Neutrophil (primary cell): ENCODE results near the gene THG1L.
"Not testable (repeated sequence)": the region's sequence is repeated elsewhere in the genome, so short reads cannot be mapped to it uniquely, and the experiment has no call there.

Experiments used
- H3K27ac ChIP-seq: fragments of 200-600 bp; sonication (generic); 2 replicates; pipeline ENCODE4 v1.5.1; 2016; ENCODE audit warnings: mild to moderate bottlenecking, moderate library complexity
- H3K27me3 ChIP-seq: fragments of 200-600 bp; sonication (generic); 2 replicates; pipeline ENCODE4 v1.6.0; 2016; ENCODE audit warnings: mild to moderate bottlenecking
- H3K36me3 ChIP-seq: fragments of 200-600 bp; sonication (generic); 2 replicates; pipeline ENCODE4 v1.5.1; 2017
- H3K4me1 ChIP-seq, 2 experiments: fragments of 200-600 bp in 1 of 2; sonication (generic) in 1 of 2; 1 replicate in 1 of 2; 2 replicates in 1 of 2; pipeline versions ENCODE4 v1.5.1 to v1.6.1; 2013 to 2016; ENCODE audit warnings: low read depth in 1 of 2, low read length in 1 of 2, mild to moderate bottlenecking in 1 of 2, moderate library complexity in 1 of 2; ENCODE audit not compliant: control insufficient read depth in 1 of 2, insufficient read depth in 1 of 2
- H3K4me3 ChIP-seq, 2 experiments: fragments of 200-600 bp in 1 of 2; sonication (generic) in 1 of 2; 1 replicate in 1 of 2; 2 replicates in 1 of 2; pipeline ENCODE4 v1.5.1; 2013 to 2016; ENCODE audit warnings: low read depth in 1 of 2, low read length in 1 of 2, mild to moderate bottlenecking in 1 of 2, moderate library complexity in 1 of 2
- H3K9me3 ChIP-seq: fragments of 200-600 bp; sonication (generic); 2 replicates; pipeline ENCODE4 v1.5.1; 2016
- CTCF ChIP-seq: fragments of 200-600 bp; sonication (generic); IDR thresholded peaks from 2 replicates; pipeline ENCODE4 v1.5.1; 2016; ENCODE audit warnings: antibody characterized with exemption

THG1L gene

GRCh38 chr5:157690690-157691433, 40.4 kb upstream of the THG1L start:
- no peak overlapping the region for H3K4me3 ChIP-seq

GRCh38 chr5:157693816-157694215, 37.4 kb upstream of the THG1L start:
- not testable (repeated sequence) for H3K36me3 ChIP-seq, H3K4me3 ChIP-seq, H3K27ac ChIP-seq, H3K9me3 ChIP-seq, H3K4me1 ChIP-seq
- H3K27me3 ChIP-seq, result peaks cover 16% of the 10 kb centered on the region

More at GRCh38 chr5:157690690-157691433, 40.4 kb upstream of the THG1L start:
- no peak for TF ChIP-seq CTCF
- no peaks in the 10 kb centered on the region for H3K9me3 ChIP-seq
- H3K36me3 ChIP-seq, result no peaks in the 10 kb centered on the region
- no peaks in the 10 kb centered on the region for H3K4me1 ChIP-seq
- H3K27ac ChIP-seq, result no peak overlapping the region
- H3K27me3 ChIP-seq, result peaks cover 16% of the 10 kb centered on the region

GRCh38 chr5:157696154-157696553, 35.1 kb upstream of the THG1L start:
- H3K27ac ChIP-seq, H3K27me3 ChIP-seq, H3K36me3 ChIP-seq, H3K4me3 ChIP-seq, H3K9me3 ChIP-seq, H3K4me1 ChIP-seq: not testable (repeated sequence)

GRCh38 chr5:157698674-157699073, 32.5 kb upstream of the THG1L start:
- H3K9me3 ChIP-seq, H3K4me3 ChIP-seq, H3K27ac ChIP-seq, H3K36me3 ChIP-seq, H3K4me1 ChIP-seq, H3K27me3 ChIP-seq: not testable (repeated sequence)

- TF ChIP-seq CTCF, result no peak
- no peak overlapping the region for H3K27ac ChIP-seq
- H3K4me1 ChIP-seq, result no peaks in the 10 kb centered on the region
- no peaks in the 10 kb centered on the region for H3K36me3 ChIP-seq
- no peak overlapping the region for H3K4me3 ChIP-seq
- H3K27me3 ChIP-seq, result no peaks in the 10 kb centered on the region
- no peaks in the 10 kb centered on the region for H3K9me3 ChIP-seq
Measured at GRCh38 chr5:157703736-157704135, 27.5 kb upstream of the THG1L start.

- Histone ChIP-seq H3K4me3 (no peak overlapping the region), H3K4me1 (no peaks in the 10 kb centered on the region), H3K27ac (no peak overlapping the region), H3K27me3 (peaks cover 14% of the 10 kb centered on the region), H3K9me3 (no peaks in the 10 kb centered on the region), H3K36me3 (no peaks in the 10 kb centered on the region)
- no peak for TF ChIP-seq CTCF
Measured at GRCh38 chr5:157708866-157709265, 22.4 kb upstream of the THG1L start.

- no peak overlapping the region for H3K27ac ChIP-seq
- no peaks in the 10 kb centered on the region for H3K9me3 ChIP-seq
- no peaks in the 10 kb centered on the region for H3K36me3 ChIP-seq
Measured at GRCh38 chr5:157709346-157709745, 21.9 kb upstream of the THG1L start.

More at GRCh38 chr5:157709346-157709745, 21.9 kb upstream of the THG1L start:
- H3K4me1 ChIP-seq, result no peaks in the 10 kb centered on the region
- no peak for TF ChIP-seq CTCF
- peaks cover 14% of the 10 kb centered on the region for H3K27me3 ChIP-seq
- no peak overlapping the region for H3K4me3 ChIP-seq
